ENCODE results near the gene ALDH1L1.

ALDH1L1 gene

DNA sequence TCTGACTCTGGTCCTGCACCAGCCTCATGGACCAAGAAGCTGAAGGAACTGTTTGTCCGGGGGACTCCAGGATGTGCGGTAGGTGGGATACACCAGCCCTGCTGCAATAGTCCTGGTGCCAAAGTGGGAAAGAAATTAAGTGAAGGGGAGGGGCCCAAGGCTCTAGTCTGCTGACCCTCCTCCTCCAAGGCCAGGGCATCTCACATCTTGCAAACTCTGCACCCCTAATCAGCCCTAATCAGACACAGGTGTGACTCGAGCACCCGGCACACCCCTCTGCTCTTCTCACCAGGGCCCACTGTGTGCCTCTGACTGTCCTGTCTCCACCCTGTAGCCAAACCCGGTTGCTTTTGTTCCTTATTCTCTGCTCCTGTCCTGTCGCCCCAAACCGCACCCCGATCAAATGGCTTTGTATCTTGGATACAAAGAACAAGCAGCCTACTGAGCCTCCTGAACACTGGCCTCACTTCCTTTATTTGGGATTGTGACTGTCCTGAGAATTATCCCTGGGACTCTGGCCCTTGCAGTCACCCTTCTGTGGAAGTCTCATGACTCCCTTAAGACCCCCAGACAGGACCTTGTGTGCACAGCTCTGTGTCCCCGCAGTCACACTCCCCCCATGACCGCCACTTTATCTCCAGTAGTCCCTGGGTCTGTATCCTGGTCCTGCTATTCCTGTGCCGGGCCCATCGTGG, 69.8 kb downstream of the ALDH1L1 start:
- no peak overlapping the region for H3K4me3 ChIP-seq (ENCODE audit: low read depth, low read length)
- TF ChIP-seq, protein P1, sequence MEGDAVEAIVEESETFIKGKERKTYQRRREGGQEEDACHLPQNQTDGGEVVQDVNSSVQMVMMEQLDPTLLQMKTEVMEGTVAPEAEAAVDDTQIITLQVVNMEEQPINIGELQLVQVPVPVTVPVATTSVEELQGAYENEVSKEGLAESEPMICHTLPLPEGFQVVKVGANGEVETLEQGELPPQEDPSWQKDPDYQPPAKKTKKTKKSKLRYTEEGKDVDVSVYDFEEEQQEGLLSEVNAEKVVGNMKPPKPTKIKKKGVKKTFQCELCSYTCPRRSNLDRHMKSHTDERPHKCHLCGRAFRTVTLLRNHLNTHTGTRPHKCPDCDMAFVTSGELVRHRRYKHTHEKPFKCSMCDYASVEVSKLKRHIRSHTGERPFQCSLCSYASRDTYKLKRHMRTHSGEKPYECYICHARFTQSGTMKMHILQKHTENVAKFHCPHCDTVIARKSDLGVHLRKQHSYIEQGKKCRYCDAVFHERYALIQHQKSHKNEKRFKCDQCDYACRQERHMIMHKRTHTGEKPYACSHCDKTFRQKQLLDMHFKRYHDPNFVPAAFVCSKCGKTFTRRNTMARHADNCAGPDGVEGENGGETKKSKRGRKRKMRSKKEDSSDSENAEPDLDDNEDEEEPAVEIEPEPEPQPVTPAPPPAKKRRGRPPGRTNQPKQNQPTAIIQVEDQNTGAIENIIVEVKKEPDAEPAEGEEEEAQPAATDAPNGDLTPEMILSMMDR (conservative IDR thresholded peaks at IDR 0.05; ENCODE audit: low read depth, low read length): no peak
- DNase-seq (ENCODE audit: low read depth): no peak

DNA sequence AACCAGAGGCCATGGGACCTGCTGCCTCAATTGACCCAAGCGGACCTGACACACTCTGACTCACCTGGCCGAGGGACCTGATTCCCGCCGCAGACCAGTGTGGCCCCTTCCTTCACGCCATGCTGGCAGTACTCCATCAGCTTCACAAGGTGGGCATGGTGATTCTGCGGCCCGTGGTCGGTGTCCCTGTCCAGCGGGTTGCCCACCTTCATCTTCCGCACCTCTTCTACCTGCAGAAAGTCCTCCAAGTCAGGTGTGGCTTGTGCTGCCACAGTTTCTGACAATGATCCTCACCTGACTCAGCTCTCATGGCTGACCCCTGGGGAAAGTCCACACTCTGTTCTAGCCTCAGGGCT, 70.5 kb downstream of the ALDH1L1 start:
- TF ChIP-seq, protein P1 (conservative IDR thresholded peaks at IDR 0.05; ENCODE audit: low read depth, low read length): no peak
- no peak overlapping the region for H3K4me3 ChIP-seq (ENCODE audit: low read depth, low read length)
- DNase-seq (ENCODE audit: low read depth): no peak

DNA sequence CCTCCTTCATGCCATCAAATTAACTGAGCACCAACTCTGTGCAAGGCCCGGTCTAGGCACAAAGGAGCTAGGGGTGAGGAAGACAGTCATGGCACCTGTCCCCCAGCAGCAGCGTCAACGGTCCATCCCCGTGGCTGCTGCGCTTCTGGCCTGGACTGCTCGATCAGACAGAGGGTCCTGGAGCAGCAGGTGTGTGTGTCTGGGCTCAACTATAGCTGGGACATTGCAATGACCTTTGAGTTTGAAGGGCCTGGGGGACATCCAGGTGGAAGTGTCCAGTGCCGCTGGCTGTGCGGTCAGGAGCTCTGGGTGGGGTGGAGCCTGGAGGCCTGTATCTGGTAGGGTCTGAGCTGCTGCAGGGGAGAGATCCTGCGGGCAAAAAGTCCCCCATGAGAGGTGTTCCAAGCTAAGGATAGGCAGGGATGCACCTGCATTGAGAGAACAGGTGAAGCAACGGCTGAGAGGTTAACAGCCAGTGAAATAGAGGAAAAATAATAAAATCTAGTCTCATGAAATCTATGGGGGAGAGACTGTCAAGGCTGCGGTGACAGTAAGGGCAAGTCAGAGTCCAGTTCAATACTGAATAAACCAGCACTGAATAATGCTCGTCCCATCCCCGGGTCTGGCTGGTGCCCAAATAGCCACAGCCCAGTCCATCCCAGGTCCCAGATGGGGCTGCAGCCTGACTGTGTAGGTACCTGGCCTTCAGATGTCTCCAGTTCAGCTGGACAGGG, 71.1 kb downstream of the ALDH1L1 start:
- DNase-seq (ENCODE audit: low read depth): no peak
- no peak overlapping the region for H3K4me3 ChIP-seq (ENCODE audit: low read depth, low read length)
- TF ChIP-seq, protein P1 (conservative IDR thresholded peaks at IDR 0.05; ENCODE audit: low read depth, low read length): no peak

DNA sequence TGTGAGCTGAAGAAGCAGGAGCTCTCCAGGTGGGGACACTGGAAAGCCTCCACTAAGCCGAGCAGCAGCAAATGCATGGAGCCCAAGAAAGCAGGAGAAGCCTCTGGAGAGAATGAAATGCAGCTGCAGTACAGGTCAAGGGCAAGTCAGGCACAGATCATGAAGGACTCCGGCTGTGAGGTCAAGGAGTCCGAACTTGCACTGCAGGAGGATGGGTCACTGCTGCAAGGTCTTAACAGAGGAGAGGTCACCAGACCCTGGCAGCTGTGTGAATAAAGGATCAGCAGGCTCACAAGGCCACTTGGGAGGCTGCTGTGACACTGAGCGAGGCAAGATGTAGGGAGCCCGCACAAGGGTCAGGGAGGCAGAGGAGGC, 71.7 kb downstream of the ALDH1L1 start:
- H3K4me3 ChIP-seq (ENCODE audit: low read depth, low read length): no peak overlapping the region
- no peak for DNase-seq (ENCODE audit: low read depth)
- TF ChIP-seq, protein P1 (conservative IDR thresholded peaks at IDR 0.05; ENCODE audit: low read depth, low read length): no peak

DNA sequence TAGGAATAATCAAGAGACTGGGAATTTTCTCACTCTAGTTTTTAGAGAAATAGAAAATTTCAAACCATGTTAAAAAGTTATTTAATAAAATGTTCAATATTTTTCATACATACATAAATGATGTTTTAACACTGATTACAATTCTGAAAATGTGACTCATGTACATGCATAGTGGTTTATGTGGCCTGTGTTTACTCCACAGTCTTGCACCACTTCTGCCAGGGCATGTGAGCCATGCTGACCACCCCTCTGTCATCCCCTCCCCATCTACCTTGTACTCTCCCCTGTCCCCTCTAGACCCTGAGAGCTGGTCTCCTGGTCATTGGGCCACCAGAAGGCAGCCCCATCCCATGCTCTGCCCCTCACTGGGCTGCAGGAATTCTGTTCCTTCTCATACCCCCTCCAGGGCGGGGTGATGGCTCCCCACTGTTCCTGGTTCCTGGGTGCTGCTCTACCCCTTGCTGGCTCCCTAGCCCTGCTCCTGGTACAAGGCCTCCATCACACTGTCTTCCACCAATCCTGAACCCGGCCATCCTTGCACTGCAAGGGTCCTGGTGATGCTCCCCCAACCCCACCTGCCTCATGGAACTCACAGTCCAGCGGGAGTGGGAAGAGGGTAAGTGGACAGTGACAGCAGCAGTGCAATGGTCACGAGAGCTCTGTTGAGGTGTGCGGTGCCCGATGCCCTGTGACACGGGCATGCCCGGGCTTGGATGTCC, 72.3 kb downstream of the ALDH1L1 start:
- TF ChIP-seq, protein P1 (conservative IDR thresholded peaks at IDR 0.05; ENCODE audit: low read depth, low read length): no peak
- H3K4me3 ChIP-seq (ENCODE audit: low read depth, low read length): no peak overlapping the region
- DNase-seq (ENCODE audit: low read depth): peak; percentile 27

DNA sequence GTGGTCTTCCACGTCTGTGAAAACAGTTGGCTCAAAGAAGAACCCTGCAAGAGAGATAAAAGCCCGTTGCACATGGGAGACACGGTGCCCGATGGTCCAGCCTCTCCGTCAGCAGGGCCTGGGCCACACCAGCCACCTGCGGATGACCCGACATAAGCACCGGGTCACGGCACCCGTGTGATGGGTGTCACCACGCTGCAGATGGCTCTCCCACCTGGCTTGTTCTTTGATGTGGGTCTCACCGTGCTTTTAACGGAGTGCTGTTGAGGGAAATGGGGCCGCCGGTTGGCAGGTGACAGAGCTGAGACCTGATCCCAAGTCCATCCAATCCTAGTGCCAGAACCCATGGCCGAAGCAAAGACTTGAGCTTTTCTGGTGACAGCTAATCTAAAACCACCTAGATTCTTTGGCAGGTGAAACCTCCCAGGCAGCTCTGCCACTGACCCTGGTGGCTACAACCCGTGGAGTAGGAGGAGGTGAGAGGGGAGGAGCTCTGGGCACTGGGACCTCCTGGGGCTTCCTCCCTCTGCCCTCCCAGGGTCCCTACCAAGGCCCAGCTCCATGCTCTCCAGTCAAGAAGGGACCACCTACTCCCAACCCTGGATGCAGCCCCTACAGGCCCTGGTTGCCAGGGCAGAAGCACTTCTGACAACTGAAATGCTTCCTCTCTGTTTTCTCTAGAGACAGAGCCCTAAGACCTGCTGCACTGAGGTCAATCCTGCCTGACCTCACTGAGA, 73.0 kb downstream of the ALDH1L1 start:
- TF ChIP-seq, protein P1 (conservative IDR thresholded peaks at IDR 0.05; ENCODE audit: low read depth, low read length): no peak
- H3K4me3 ChIP-seq (ENCODE audit: low read depth, low read length): no peak overlapping the region
- no peak for DNase-seq (ENCODE audit: low read depth)

All from choroid plexus epithelial cell (primary cell).